GM04503 (cell line): ENCODE data around the gene GPR161.
A peak's percentile ranks its signal among the peaks of the same experiment; 100 is the strongest.

ENCODE experiments used
- DNase-seq: peaks from one replicate; pipeline ENCODE4 v3.0.0-alpha.2; 2012; ENCODE audit warnings: low read depth

GPR161 gene

DNA sequence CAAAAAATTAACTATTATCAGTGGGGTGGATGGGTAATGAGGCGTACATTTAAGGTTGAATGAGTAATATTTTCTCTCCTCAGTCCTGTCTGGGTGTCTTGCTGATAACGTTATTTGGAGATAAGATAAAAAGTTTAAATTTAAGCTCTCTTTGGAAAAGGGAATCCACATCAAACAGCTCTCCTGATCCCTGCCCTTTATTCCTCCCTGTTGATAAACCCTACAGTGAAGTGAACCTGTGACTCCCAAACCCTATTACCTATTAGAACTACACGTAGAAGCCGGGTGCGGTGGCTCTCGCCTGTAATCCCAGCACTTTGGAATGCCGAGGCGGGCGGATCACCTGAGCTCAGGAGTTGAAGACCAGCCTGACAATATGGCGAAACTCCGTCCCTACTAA, 9.9 kb upstream of the GPR161 start:
- DNase-seq: no peak

DNA sequence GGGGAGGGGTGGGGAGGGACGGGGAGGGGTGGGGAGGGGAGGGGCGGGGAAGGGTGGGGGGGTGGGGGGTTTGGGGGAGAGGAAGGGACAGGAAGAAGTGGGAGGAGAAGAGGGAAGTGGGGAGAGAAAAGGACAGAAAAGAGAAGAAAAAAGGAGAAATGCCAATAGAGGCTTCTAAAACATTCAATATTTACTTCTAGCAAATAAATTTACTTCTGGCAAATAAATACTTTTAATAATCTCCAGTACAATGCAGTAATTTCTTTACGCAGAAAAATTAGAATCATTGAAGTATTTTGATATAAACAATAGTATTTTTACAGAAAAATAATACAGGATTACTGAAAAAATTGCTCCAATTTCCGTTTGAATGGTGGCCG, 9.4 kb upstream of the GPR161 start:
- no peak for DNase-seq

DNA sequence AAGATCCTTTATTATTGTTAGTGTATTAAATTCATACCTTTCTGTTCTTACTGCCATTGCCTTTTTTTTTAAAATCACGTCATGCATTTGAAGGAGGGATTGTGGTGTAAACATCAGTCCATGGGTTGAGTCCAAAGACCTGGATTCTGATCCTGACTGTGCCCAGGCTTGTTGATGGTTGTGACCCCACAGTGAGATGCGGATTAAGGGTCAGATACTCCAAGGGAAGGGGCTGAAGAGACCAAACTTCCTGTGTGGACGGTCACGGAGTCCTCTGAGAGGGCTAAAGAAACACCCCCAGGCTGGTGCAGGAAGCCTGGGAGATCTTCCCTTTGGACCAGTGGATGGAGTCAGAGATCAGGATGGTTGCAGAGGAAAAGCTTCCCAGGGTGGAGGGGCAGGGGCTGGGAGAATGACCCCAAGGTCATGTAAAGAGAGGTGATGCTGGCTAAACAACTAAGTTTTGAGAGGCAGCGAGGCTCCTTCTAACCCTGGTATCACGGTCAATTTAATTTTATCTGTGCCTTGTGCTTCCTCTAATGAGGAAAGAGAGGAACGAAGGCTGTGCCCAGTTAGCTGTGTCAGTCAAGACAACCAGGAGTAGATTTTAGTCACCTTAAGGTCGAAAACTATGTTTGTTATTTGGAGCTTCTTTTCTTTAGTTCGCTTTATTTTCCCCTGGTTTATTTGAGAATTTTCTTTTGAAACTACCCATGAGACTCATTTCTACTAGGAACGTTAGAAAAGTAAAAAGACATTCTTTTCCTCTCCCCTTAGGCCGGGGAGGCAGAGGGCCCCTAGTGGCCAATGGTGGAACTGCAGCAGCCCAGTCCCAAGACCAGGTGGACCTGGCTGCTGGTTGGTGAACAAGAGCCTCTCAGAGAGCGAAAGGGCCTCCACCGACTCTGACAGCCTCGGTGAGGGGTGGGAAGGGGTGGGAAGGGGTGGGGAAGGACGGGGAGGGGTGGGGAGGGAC, 8.7 kb upstream of the GPR161 start:
- no peak for DNase-seq

DNA sequence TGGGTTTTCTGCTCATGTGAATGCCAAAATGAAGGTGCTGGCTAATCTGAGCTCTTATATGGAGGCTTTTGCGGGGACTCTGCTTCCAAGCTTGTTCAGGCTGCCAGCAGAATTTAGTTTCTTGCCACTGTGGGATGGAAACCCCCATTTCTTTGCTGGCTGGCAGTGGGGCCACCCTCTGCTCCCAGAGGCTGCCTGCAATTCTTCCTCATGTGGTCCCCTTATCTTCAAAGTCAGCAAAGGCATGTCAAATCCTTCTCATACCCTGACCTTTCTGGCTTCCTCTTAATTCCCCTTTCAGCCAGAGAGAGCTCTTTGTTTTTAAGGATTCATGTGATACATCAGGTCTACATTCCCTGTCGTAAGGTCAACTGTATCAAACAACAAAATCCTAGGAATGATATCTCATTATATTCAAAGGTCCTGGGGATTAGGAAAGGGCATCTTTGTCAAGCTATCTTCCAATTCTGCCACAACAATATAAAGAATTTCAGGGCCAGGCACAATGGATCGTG, 5.2 kb upstream of the GPR161 start:
- no peak for DNase-seq

DNA sequence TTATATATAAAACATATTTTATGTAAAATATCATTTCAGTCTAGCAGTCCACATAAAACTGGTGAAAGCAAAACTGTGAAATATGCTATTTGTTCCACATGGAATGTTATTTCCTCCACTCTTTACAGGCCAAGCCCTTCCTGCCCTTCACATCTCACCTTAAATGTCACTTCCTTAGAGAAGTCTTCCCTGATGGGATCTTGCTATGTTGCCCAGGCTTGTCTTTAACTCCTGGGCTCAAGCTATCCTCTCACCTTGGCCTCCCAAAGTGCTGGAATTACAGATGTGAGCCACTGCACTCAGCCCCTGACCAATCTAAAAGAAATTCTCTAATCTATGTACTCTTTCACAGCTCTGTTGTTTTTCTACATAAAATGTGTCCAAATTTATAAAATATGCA, 2.3 kb upstream of the GPR161 start:
- no peak for DNase-seq

DNA sequence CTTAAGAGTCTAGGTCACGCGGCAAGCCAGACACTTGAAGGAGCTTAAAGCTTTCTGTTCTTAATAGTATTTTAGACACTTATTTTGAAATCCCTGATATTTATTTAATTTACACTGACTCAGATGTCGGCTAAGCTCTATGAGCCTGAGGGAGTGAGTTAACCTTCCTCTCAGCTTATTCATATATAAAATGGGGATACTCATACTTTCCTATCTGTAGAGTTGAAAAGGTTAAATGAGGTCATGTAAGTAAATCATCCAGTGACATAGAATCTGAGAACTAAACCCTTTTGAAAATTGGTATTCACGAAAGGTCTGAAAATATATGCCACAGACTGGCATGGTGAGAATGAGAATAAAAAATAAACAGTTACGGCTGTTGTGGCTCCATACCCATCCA, 1.4 kb upstream of the GPR161 start:
- no peak for DNase-seq

DNA sequence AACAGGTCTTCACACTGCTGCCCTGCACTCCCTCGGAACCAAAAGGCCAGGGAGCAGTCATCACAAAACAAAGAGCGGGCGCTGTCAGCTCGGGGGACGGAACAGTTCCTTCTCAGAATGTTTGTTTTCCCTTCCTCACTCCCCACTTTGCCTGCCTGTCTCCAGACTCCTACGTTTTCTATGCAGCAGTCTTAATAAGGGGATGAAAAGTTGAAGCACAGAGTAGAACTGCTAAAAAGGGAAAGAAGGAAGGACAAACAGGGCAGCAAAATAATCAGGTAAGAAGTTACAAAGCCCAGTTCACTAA, 738 bp upstream of the GPR161 start:
- no peak for DNase-seq

DNA sequence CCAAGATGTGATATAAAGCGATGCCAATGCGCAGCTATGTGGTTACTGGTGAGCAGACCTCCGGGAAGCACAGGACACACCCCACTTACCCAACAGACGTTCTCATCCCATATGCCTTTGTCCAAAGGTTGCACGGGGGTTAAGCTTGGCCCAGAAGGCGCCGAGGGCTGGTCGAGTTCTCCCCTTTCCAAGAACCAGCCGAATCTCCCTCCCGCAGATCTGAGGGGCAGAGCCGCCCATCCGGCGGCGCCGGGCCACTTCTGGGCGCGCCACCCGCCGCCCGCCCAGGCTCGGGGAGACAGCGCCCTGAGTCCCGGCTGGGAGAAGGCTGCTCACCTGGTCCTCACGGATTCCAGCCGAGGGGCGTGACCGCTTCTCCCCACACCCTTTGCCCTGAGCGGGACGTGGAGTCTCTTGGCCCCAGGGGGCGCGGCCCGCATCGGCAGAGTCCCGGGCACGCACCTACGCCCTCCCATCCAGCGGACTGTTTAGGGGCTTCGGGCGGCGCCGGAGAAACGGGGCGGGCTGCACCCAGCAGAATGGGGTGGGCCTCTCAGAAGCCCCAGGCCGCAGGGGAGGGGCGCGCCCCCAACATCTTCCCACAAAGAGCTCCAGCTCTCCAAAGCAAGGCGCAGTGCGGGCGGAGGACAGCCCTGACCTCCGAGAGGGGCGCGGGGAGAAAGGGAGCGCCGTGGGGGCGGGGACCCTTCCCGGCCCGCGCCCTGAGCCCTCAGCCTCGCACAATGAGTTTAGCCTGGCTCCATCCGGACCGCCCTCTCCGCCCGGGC, 615 bp downstream of the GPR161 start:
- DNase-seq: no peak

DNA sequence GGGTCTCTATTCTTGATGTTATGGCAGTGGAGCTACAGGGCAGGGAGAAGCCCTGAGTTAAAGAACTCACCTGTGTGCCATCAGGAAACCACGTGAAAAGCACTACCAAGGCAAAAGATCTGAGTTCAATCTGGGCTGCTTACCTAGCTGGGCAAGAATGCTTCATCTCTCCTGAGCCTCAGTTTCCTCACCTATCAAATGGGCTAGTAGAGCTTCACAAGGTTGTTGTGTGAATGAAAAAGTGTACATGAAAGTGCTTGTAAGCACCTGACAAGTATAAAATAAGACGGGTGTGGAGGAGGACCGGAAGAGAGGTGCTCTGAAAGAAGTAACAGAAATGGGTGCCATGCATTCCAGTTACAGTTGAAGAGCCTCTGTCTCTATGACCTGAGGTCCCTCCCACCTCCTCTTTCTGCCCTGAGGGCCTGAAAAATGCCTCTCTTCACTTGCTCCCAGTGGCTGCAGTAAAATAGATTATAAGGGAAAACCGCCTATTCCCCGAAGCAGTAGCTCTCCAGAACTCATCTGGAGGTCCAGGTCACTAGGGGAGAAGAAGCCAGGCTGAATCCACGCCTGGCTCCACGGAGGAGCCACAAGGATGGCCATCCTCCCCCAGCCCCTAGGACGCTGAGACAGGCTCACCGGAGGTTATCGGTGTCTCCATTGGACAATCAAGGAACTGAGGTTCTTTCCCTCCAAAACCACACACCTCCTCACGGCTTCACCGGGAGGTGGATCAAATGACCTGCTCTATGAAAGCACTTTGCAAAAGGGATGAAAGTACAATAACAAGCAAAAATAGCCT, 1.4 kb downstream of the GPR161 start:
- no peak for DNase-seq

DNA sequence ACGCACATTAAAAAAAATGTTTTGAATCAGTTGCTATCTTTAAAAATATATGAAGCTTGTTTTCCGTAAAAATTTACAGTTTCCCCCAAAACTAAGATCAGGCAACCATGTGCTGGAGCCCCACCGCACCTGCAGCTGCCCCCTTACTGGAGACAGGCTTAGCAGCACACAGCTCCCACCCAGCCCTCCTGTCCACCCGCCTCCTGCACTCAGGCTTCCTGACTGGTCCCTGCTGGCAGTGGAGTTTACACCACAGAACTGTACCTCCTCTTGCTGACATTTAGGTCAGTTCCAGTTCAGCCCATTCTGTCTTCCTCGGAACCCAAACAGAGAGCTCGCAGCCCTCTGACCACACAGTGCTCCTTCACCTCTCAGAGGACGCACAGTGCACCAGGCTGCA, 2.1 kb downstream of the GPR161 start:
- DNase-seq: no peak

DNA sequence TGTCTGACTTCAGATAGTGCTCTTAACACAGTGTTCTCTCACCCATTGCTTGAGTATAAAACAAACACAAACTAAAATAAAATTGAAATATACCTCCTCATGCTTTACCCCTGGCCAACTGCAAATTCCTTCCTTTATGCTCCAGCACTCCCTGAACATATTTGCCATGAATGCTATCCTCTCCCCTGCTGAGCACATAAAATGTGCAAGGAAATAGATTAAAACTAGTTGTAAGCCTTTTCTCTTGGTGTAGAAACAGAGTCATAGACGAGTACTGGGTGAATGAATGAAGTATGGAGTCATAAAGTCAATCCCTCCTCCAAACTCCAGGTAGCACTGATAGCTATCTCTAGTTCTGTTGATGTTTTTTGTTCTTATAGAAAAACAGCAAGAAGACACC, 2.6 kb downstream of the GPR161 start:
- DNase-seq: no peak

DNA sequence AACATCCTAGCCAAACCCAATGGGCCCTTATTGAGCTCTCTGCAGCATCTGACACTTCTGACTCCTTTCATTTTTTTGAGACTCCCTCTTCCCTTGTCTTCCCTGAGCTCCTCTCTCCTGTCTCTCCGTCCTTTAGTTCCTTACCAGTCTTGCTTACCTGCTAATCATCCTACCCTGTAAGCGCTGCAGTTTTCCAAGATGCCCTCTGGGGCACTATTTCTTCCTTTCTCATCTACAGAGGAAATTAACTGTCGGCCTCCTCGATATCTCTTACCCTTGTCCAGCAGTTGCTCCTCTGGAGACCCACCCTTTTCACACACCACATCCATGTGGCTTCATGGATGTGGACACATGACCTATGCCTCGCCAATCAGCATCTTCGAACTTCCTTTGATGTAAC, 6.8 kb downstream of the GPR161 start:
- no peak for DNase-seq

DNA sequence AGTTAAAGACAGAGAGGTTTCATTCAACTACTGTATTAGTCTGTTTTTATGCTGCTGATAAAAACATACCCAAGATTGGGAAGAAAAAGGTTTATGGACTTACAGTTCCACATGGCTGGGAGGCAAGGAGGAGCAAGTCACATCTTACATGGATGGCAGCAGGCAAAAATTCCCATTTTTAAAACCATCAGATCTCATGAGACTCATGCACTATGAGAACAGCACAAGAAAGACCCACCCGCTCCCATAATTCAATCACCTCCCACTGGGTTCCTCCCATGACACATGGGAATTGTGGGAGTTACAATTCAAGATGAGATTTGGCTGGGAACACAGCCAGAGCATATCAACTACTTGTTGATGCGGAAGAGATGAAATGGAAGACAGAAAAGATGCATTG, 9.2 kb downstream of the GPR161 start:
- no peak for DNase-seq

DNA sequence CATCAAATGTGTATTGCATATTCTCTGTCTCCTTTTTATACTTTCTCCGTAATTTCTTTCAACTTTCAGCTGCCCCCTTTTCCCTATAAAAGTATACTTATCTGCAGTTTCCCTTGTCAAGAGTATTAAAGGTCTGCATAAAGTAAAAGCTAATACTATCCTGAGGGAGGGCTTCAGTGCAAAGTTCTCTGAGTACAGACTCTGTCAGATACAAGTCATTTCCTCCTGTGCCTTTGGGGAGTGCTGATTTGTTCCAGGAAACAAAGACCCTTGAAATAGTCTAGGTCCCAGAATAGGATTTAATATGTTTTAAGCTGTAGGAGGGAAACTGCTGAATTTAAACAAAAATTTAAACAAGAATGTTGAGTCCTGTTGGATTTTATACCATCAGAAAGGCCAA, 11.7 kb downstream of the GPR161 start:
- no peak for DNase-seq

DNA sequence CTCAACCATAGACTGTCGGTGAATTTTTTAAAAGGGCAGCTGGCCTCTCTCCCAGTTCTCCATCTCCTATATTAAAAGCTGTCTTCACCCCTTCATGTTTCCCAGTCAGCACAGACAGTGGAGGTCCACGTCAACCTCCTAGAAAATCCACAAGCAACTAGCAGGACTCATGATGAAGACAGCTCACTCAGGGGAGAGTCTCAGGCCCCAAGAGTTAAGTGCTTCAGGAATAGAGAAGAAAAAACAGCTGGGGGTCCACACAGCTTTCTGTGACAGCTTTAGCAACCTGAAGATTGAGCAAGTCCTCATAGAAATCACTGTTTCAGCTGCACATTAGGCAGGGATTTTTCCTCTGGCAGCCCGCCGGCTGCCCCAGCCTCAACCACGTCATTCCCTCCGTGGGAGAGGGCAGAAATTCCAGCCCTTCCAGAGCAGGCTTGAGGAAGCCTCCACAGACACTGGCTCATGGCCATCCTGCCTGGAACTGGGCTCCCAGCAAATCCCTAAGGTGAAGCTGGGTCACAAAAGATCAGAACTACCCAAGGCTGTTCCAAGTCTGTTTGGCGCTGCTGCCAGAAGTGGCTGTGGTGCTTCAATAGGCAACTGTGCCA, 15.2 kb downstream of the GPR161 start:
- peak; percentile 71 for DNase-seq

DNA sequence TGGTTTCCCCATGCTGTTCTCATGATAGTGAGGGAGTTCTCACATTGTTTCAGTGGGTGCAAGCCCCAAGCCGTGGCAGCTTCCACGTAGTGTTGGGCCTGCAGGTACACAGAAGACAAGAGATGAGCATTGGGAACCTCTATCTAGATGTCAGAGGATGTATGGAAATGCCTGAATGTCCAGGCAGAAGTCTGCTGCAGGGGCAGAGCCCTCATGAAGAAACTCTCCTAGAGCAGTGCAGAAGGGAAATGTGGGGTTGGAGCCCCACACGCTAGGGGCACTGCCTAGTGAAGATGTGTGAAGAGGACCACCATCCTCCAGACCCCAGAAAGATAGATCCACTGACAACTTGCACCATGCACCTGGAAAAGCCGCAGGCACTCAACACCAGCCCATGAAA, 17.0 kb downstream of the GPR161 start:
- no peak for DNase-seq

DNA sequence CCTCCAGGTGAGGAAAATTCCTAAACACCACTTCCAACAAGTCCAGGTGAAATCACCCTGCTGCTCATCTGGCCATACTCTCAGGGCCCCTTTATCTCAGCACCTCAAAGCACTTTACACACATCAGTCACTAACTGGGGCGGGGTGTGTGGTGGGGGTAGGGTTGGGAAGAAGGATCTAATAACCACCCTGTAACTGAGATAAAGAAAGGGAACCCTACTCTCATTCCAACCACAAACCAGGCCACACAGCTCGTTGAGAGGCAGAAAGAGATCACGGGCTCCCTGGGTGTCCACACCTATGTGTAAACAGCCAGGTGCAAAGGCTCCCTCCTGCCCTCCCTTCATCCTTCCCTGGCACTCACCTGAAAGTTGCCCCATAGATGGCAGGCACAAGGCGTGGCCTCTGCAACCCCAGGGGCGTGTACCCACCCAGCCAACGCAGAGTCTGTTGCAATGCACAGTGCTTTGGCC, 20.4 kb downstream of the GPR161 start:
- DNase-seq: no peak

DNA sequence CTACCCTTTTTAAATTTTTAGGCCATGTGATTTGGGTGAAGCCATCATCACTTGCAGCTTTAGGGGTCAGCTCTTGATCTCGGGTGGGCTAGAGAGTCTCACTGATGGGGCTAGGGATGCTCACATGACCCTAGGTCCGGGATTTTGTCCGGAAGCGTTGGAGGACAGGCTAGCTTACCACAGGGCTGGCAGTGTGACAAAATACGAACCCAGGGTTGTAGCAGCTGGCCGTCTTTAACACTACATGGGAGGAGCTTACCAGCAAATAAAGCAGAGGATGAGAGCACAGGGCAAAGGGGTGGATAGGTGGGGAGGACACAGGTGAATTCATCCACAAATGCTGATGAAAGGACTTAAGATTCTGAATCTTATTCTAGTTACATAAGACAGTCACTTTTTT, 21.9 kb downstream of the GPR161 start:
- DNase-seq: no peak

DNA sequence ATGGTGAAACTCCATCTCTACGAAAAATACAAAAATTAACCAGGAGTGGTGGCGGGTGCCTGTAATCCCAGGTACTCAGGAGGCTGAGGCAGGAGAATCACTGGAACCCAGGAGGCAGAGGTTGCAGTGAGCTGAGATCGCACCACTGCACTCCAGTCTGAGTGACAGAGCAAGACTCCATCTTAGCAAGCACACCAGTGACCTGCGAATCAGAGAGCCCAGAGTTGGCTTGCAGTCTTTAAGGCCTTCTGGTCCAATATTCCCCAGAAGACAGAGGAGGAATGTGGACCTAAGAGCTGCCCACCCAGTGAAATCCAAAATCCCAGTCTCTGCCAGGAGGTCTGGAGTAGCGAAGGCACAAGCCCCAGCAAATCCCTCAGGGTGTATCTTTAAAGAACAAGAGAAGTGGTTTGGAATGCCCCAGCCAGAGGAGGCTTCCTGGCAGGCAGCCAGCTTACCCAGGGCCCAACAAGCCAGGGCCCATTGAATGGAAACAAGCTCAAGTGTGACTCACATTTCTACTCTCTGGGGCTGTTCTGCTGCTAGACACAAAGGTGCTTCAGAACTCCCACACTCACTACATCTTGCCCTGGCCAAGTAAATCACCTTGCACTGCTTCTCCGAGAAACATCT, 23.9 kb downstream of the GPR161 start:
- DNase-seq: no peak

DNA sequence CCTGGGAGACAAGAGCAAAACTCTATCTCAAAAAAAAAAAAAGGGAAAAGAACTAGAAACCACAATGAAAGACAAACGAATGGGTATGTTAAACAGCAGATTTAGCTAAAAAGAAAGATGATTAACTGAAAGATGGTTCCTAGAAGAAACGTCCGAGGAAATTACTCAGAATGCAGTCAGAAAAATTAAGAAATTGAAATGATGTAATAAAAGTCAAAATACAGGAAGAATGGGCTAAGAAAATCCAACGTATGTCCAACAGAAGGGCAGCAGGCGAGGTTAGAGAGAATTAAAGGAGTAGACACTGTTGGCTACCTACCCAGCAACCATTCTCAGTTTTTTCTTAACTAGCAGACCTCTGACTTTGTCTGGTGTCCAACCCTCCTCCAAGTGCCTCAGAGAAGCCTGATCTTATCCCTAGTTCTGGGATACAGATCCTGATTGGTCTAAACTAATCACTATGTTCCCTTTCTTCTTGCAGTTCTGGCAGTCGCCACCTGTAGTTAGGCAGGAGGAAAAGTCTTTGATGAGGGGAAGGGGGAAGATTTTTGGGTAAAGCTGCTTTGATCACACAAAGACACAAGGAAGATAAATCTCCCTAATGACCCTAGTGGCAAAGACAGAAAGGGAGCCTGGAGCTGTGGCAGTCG, 25.7 kb downstream of the GPR161 start:
- no peak for DNase-seq

DNA sequence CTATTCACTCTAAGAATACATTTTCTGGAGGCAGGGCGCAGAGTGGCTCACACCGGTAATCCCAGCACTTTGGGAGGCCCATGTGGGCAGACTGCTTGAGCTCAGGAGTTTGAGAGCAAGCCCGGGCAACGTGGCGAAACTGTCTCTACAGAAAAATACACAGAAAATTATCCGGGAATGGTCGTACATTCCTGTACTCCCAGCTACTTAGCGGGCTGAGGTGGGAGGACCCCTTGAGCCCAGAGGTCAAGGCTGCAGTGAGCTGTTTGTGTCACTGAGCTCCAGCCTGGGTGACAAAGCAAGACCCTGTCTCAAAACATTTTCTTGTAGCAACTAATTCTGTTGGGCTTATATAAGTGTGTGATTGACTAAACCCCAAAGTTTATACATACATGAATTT, 30.5 kb downstream of the GPR161 start:
- DNase-seq: no peak
